HG03571 (cell line): Measurements from ENCODE around the gene PIGT.

Experiments
- ATAC-seq: cut with Tn5 transposase; IDR thresholded peaks from one replicate; pipeline ENCODE4 v1.9.1; 2021; ENCODE audit not compliant: unreplicated experiment

PIGT gene

GRCh38 chr20:45400346-45401031 lies 15.5 kb upstream of the PIGT start:
- no peak for ATAC-seq

DNA sequence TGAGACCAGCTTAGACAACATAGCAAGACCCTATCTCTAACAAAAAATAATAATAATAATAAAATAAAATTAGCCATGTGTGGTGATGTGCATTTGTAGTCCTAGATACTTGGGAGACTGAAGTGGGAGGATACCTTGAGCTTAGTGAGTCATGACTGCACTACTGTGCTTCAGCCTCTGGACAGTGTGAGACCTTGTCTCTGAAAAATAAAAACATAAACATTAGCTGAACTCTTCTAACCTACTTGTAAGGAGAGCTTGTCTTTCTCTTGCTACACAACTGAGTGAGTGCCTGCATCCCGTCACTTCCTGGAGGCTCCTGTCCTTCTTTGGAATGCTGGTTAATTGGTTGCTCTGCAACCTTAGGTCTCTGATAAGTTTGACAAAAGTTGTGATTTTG lies 13.0 kb upstream of the PIGT start:
- no peak for ATAC-seq

- ATAC-seq: no peak
Observed at GRCh38 chr20:45404438-45404837, 11.5 kb upstream of the PIGT start.

DNA sequence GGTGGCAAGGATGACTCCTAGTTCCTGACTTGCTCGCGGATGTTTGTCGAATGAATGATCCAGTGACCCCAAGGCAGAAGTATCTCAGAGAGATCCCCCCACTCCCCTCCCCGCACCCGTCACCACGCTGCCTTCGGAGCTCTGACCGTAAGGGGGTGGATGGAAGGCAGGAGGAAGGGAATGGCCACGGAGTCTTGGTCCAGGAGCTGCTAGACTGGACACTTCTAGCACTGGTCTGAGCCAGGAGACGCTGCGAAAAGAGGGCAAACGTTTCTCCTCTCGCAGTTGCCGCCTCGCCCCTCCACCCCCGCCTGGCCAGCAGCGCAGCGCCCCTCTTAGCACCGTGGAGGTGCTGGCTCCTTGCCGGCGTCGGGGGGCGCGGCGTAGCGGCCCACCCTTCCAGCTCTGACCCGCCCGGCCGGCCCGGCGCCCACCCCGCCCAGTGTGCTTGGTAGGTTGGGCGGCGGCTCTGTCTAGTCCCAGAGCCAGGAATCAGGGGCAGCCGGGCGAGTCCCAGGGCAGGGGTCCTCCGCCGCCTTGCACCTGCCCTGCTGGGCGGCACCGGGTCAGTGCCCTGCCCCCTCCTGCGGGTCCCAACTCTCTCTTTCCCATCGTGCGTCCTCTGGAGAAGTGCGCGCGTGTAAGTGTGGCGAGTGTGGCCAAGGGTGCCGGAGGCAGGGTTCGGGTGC lies 10.2 kb upstream of the PIGT start:
- ATAC-seq: no peak

GRCh38 chr20:45406260-45407066 lies 9.5 kb upstream of the PIGT start:
- no peak for ATAC-seq

DNA sequence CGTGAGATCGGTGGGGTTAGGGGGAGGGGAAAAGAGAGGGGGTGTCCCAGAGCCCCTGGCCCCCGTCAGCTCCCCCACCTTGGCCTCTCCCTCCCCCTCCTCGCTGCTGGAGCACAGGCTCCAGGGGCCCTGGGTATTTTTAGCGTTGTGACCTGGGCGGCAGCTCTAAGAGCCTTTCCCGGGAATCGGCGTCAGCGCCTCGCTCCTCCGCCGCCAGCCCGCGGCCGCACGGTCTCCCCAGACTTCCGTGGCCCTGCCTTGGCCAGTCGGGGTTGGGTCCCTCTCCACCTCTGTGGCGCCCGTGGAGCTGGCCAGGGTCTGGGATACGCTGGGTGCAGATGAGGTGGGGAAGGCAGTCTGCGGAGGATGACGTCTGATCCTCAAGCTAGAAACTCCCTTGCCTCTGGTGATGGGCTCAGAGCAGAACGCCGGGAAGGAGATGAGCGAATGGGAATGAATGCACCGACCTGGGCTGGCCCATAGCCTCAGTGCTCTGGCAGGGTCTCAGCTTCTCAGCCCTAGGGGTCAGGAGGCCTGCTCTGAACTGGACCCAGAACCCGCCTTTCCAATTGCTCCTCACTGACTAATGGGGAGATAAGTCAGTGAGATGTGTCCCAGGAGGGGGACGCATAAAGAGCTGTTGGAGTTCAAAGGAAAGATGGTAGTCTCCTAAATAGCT lies 8.7 kb upstream of the PIGT start:
- no peak for ATAC-seq

GRCh38 chr20:45407783-45408645 lies 7.9 kb upstream of the PIGT start, which contains the start of gene DBNDD2:
Gene DBNDD2 (plus strand): TSS chr20:45408289. CDS start chr20:45408468, 179 bp downstream.
- no peak for ATAC-seq

GRCh38 chr20:45408646-45409213 lies 7.2 kb upstream of the PIGT start:
- no peak for ATAC-seq

- ATAC-seq: no peak
Observed at GRCh38 chr20:45409521-45410272, 6.2 kb upstream of the PIGT start.

DNA sequence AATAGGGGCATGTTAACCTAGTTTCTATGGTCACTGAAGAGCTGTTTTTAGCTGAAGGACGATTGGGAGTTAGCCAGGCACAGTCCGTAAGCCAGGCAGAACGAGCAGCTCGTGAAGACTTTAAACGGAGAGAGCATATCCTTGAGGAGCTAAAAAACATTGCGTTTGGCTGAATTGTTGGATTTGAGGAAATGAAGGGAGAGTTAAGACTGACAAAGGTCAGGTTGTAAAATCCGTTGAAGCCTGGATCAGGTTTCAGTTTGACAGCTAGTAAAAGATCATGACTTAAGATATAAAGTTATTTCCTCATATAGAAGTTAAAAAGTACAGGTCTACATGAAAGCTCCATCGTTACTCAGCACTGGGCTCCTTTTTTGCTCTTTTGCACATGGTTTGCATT lies 5.1 kb upstream of the PIGT start:
- ATAC-seq: no peak

DNA sequence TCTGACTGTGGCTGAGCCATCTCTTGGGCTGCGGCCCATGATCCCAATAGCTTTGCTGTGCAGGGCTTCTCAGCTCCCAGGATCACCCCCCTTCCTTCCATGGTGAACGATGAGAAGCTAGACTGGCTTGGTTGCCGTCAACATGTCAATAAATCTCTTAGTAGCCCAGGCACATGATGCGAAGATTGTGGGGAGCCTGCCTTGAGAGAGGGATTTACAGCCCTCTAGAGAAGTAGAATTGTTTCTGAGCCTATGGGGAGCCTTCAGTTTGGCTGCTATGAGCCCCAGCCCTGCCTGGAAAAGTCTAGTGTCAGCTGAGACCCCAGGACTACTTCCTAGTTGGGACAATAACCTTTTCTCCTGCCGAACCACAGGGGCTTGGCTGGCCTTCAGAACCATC lies 3.3 kb upstream of the PIGT start:
- no peak for ATAC-seq

- no peak for ATAC-seq
Observed at GRCh38 chr20:45413479-45413878, 2.5 kb upstream of the PIGT start.

- ATAC-seq: no peak
Observed at GRCh38 chr20:45416917-45417316, 976 bp downstream of the PIGT start.

- ATAC-seq: peak; percentile 61
Observed at GRCh38 chr20:45419188-45420091, 3.5 kb downstream of the PIGT start.

GRCh38 chr20:45420125-45420524 lies 4.2 kb downstream of the PIGT start:
- no peak for ATAC-seq

DNA sequence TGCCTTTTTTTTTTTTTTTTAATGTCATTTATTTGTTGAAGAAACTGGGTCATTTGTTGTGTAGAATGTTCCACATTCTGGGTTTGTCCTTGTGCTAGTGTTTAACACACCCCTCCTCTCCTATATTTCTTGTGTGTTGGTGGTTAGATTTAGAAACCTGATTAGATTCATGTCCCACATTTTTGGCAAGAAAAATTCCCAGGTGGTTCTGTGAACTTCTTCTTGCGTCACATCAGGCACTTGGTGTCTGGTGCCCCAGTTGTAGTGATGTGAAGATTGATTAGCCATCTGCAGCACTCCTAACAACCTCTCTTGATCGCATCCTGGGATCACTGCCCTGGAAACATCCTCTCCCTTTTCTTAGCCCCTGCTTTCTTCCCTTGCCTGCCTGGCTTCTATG lies 7.8 kb downstream of the PIGT start:
- no peak for ATAC-seq

DNA sequence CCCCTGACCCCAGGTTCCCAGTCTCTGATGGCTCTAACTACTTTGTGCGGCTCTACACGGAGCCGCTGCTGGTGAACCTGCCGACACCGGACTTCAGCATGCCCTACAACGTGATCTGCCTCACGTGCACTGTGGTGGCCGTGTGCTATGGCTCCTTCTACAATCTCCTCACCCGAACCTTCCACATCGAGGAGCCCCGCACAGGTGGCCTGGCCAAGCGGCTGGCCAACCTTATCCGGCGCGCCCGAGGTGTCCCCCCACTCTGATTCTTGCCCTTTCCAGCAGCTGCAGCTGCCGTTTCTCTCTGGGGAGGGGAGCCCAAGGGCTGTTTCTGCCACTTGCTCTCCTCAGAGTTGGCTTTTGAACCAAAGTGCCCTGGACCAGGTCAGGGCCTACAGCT lies 9.6 kb downstream of the PIGT start:
- no peak for ATAC-seq

DNA sequence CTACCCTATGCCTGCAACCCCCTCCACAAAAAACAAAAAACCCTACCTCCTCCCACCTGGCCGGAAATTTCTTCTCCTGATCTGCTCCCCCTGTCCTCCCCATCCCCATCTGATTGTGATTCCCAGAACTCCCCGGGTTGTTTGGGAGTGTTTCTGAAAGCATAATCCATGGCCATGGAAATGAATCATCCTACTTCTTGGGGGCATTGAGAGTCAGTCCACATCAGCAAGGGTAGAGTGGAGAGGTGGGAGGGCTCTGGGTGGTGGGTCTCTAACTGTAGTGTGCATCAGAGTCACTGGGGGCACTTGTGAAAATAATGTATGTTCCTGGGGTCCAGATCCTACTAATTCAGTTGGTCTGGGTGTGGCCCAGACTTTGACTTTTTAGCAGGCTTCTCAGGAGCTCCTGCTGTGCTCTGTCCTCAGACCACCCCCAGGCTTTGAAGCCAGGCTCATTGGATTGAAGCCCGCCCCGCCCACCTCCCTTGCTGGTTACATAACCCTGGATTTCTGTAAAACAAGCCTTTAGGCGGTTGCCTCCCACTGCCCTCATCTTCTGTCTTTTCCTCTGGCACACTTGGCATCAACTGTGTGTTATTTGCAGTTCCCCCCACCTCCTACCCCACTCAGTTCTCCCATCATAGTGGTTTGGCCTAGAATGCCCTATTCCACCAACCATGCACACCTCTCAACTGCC lies 10.5 kb downstream of the PIGT start:
- ATAC-seq: no peak
